Right hindlimb (tissue), 1 donor: ENCODE measurements around the gene PTPN12.
"Not testable (repeated sequence)": the region's sequence is repeated elsewhere in the genome, so short reads cannot be mapped to it uniquely, and the experiment has no call there.

ENCODE experiments used
- DNase-seq: peaks from one replicate; pipeline ENCODE4 v3.0.0-alpha.2; 2018

Gene PTPN12

GRCh38 chr7:77537136-77537777 is at the start of gene PTPN12:
PTPN12 (plus strand) TSS chr7:77537295; CDS start chr7:77537547, 252 bp downstream.
- no peak for DNase-seq

GRCh38 chr7:77488986-77489385 is 48.1 kb upstream of the PTPN12 start:
- DNase-seq = no peak

- no peak for DNase-seq
These were observed 40.0 kb upstream of the PTPN12 start for GRCh38 chr7:77497079-77497478.

- DNase-seq = no peak
These were observed 38.3 kb upstream of the PTPN12 start for GRCh38 chr7:77498659-77499379.

- no peak for DNase-seq
These were observed 35.9 kb upstream of the PTPN12 start for GRCh38 chr7:77501192-77501515.

GRCh38 chr7:77504951-77505350 is 32.1 kb upstream of the PTPN12 start:
- DNase-seq = no peak

- DNase-seq = no peak
These were observed 30.2 kb upstream of the PTPN12 start for GRCh38 chr7:77506899-77507298.

GRCh38 chr7:77513002-77513670 is 24.0 kb upstream of the PTPN12 start:
- not testable (repeated sequence) for DNase-seq

- DNase-seq = no peak
These were observed 21.0 kb upstream of the PTPN12 start for GRCh38 chr7:77516085-77516484.

- no peak for DNase-seq
These were observed 16.8 kb upstream of the PTPN12 start for GRCh38 chr7:77520261-77520660.

- not testable (repeated sequence) for DNase-seq
These were observed 15.6 kb upstream of the PTPN12 start for GRCh38 chr7:77521537-77521936.

GRCh38 chr7:77524731-77525130 is 12.4 kb upstream of the PTPN12 start:
- no peak for DNase-seq

- no peak for DNase-seq
These were observed 11.9 kb upstream of the PTPN12 start for GRCh38 chr7:77525231-77525630.

- DNase-seq = no peak
These were observed 8.7 kb upstream of the PTPN12 start for GRCh38 chr7:77528368-77528767.

GRCh38 chr7:77529279-77529678 is 7.8 kb upstream of the PTPN12 start:
- DNase-seq = no peak

- DNase-seq = no peak
These were observed 6.1 kb upstream of the PTPN12 start for GRCh38 chr7:77531038-77531437.

- DNase-seq = no peak
These were observed 4.8 kb upstream of the PTPN12 start for GRCh38 chr7:77532247-77532646.

GRCh38 chr7:77532732-77533131 is 4.4 kb upstream of the PTPN12 start:
- not testable (repeated sequence) for DNase-seq

GRCh38 chr7:77534046-77534445 is 3.0 kb upstream of the PTPN12 start:
- not testable (repeated sequence) for DNase-seq

- DNase-seq = no peak
These were observed 1.1 kb upstream of the PTPN12 start for GRCh38 chr7:77536017-77536412.

GRCh38 chr7:77536413-77537135 is 521 bp upstream of the PTPN12 start:
- DNase-seq = peak; percentile 99

- peak; percentile 62 for DNase-seq
These were observed 734 bp downstream of the PTPN12 start for GRCh38 chr7:77537778-77538280.
